Kidney glomerular epithelial cell (primary cell): ENCODE data around the gene NSD2.

Experiments used
- DNase-seq: peaks from one replicate; lab custom pipeline; 2025; lab: John Stamatoyannopoulos, UW

The NSD2 gene

DNA sequence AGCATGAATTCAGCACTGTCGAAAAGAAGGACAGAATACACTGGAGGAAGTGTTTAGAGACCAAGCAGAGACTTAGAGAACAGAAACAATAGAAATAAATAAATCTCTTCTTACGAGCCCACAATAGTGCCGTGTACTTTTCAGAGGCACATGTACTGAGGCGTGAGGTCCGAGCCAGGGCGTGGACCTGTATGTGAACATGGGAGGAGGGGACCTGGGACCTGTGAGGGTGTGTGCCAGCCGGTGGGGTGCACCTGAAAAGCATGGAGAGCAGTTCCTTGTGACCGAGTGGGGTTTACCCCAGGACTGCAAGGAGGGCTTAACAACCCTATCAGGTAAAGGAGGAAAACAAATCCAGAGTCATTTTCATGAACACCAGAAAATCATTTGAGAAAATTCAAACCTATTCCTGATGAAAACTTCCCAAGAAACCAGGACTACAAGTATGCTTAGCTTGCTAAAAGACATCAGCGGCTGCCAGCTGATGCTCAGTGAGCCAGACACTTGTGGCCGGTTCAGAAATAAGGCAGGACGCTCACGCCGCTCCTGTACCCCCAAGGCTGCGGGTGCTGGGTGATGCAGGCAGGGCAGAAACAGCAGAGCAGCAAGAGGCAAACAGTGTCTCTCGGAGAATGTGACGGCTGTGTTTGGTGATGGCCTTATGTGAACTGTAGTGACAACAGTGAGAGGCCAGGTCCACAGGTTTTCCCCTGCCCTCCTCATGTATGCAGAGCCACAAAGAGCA, 100.4 kb downstream of the NSD2 start:
- DNase-seq, result no peak

DNA sequence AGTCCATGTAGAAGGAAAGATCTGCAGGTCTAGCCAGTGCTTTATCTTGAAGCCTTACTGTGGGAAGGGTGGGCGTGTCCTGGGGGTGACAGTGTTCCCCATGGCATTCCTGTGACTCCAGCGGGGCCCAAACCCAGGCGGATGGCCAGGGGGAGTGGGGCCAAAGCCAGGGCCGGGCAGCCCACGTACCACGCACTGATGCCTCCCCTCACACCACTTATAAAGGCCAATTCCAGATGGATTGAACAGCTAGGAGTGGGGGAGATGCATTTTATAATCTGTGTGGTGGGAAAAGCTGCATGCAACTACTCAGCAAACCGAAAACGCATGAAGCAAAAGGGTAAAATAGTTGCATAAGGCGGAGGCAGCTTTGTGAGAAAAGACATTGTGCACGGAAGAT, 101.2 kb downstream of the NSD2 start:
- DNase-seq, result no peak

DNA sequence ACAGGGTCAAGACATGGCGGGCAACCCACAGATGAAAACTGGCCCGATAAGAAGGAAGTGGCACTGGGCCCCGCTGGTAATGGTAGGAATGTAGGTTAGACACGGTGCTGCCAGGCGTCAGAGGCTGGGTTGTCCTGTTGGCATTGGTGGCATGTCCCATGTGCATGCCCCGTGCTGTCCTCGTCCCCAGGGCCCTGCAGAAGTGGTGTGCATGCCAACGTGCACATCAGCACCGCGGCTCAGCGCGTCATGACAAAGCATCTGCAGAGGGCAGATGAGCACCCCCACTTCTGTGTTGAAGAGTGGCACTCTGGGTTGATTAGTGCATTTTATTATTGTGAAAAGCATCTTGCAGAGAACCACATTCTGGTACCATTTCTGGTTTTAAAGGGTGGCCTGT, 102.0 kb downstream of the NSD2 start:
- DNase-seq, result no peak

DNA sequence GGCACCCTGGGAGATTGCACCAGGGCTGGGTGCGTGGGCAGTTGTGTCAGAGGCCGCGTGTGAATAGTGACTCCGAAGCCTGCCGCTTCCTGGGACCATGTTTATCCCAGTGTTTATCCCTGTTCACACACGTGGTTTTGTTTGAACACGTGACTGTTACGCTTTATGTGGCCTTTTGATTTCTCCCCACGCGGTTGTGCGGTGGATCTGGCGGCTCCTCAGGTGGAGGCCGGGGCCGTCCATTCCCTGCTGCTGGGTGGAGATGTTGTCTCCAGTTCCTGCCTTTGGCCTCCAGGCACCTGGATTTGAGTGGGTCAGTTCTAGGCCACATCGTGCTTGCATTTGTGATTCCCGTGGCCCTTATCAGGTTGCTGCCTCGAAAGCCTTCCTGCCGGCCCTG, 102.5 kb downstream of the NSD2 start:
- DNase-seq, result no peak

DNA sequence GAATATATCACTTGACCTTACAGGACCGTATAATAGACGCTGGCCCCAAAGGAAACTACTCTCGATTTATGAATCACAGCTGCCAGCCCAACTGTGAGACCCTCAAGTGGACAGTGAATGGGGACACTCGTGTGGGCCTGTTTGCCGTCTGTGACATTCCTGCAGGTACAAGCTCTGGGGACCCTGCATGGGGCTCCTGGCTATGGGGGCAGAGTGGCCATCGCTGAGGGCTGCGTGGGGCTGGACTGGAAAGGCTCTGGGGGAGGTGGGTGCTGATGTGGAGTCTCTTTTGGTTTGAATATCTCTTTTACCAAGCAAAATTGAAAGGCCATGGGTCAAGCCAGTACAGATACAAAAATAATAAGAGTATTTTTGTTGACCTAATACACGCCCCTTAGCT, 103.6 kb downstream of the NSD2 start:
- DNase-seq, result no peak

DNA sequence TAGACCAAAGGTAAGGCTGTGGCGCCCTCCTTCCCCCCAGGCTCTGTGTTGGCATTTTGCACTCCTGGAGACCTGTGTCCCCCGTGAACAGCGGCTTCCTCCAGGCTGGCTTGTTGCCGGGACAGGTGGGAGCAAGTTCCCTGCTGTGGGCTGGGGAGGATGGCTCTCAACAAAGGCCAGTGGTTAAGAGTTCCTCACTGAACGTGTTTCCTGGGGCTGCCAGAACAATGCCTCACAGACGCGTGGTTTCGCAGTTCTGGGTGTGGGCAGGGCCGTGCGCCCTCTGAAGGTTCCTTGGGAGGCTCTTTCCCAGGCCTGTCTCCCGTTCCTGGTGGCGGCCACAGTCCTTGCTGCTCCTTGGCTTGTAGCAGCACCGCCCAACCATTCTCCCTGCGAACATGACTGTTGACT, 104.2 kb downstream of the NSD2 start:
- no peak for DNase-seq

DNA sequence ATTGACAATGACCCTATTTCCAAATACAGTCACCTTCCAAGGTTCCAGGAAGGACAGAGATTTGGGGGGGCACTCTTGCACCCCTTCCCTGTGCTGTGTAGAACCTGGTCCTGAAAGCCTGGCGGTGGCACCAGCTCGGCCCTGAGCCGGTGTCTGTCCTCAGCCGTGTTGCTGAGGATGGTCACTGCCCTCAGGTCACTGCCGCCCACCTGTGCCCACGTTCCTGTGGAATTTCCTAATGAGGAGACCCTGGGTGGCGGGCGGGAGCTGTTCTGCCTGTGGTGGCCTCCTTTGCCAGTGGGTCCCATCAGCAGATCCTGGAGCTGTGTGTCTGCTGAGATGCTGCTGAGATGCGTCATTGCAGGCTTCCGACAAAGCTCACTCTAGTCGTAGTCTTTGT, 104.7 kb downstream of the NSD2 start:
- DNase-seq, result no peak

DNA sequence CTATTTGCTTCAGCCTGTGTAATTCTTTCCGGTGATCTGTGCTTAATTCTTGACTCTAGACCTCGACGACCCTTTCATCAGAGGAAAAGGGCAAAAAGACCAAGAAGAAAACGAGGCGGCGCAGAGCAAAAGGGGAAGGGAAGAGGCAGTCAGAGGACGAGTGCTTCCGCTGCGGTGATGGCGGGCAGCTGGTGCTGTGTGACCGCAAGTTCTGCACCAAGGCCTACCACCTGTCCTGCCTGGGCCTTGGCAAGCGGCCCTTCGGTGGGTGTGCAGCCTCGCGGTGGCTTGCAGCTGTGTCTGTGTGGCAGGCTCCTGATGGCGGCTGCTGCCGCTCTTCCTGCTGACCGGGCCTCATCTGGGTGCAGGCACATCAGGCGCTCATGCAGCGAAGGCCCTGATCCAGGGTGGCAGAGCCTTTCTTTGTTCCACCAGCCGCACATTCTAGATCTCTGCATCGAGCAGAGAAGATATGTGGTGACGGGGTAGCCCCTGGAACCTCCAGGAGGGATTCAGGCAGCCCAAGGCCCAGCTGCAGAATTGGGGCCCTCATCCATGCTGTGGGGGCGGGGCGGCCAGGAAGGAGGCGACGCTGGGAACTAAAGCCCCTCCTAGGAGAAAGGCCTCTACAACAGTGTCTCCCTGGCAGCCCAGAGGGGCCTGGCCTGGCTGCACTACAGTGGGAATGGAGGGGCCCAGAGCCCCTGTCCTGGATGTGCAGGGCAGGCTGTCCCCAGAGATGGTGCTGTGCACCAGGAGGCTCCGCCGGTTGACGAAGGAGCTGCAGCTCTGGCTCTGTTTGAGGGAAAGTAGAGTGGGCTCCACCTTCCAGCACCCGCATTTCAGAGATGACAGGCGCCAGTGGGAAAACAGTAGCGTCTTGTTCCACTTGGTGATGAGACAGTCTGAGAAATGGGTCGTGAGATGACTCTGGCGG, 105.5 kb downstream of the NSD2 start:
- DNase-seq, result no peak

DNA sequence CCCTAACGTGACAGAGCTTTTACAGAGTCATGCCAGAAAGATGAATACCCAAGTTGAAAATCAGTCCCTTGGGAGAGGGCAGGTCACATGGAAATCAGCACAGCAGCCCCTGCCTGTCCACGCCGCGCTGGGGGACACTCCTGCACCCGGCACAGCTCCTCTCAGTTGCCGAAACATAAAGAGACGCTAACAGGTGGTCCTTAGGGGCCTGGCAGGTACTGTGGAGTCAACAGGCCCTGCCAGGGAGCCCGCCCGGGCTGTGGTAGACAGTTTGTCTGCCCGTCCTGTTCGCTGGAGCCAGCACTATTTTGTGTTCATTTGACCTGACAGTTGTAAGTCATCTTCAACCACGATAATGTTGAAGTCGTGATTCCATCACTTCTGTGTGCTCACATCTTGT, 107.0 kb downstream of the NSD2 start:
- DNase-seq, result no peak

DNA sequence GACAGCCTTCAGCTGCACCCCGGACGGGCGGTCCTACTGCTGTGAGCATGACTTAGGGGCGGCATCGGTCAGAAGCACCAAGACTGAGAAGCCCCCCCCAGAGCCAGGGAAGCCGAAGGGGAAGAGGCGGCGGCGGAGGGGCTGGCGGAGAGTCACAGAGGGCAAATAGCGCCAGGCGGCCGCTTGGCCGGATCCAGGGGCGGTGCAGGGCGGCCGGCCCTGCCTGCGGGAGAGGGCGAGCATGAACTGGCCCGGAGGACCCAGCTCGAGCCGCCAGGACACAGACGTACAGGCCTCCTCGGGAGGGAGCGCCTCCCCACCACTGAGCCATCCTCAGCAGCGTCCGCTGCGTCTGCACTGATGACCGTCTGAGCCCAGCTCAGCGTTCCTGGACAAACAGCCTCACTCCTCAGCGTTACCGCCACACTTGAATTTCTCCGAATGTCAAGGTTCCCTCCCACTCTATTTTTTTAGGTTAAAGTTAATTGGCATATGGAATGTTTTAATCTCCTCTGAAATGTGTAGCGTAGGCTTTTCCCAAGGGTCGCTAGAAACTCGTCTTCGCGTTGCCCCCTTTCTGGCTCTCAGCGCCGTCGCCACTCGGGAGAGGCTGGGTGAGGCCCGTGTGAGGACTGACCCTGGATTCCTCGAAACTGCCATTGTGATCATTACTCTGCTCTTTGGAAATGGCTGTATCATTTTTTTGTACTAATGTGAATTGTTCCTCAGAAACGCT, 107.7 kb downstream of the NSD2 start:
- DNase-seq, result no peak

DNA sequence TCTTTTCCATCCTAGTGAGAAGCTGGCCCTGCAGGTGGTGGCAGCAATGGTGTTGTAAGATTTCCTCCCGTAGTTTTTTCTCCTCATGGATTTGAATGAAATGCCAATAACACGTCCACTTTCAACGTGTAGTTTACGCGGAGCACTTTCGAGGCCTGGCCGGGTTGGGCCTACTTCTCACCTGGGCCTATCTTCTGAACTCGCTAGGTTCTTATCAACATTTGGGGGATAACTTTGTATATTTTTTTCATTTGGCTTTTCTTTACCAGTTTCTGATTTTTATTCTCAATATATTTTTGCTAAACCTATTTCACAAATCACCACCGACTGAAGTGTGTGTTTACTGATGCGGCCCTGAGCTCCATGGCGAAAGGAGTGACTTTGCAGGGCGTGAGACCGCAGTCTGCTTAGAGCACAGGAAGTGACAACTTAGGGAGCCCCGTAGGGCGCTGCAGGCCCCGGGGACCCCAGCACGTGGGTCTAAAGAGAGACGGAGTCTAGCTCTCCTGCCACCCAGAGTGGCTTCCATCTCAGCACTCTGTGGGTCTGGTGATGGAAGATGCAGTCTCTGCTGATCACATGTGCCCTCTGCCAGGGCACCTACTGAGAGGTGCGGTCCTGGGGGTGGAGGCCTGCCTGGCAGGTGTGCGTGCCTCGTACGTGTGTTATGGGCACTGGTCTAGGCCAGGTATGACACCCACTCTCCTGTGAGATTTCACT, 108.4 kb downstream of the NSD2 start:
- DNase-seq, result no peak

DNA sequence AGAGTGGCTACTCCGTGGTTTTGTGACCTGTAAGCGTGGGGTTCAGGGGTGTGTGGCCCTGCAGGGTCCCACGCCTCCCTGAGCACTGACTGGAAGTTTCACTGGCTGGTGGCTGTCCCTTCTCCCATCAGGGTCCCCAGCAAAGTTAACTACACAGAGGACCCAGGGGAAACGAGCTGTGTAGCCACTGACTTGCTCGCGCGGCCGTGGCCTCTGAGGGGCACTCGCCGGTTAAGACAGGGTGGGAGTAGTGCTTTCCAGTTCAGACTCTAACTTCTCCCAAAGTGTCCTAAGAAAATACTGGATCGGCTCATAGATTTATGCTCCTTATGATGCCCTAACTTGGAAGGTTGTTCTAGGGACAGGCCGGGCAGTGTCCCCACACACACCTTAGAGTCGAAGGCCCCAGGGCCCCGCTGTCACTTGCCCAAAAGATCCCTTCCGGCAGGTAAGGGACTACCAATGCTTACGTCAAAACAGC, 109.4 kb downstream of the NSD2 start:
- no peak for DNase-seq

DNA sequence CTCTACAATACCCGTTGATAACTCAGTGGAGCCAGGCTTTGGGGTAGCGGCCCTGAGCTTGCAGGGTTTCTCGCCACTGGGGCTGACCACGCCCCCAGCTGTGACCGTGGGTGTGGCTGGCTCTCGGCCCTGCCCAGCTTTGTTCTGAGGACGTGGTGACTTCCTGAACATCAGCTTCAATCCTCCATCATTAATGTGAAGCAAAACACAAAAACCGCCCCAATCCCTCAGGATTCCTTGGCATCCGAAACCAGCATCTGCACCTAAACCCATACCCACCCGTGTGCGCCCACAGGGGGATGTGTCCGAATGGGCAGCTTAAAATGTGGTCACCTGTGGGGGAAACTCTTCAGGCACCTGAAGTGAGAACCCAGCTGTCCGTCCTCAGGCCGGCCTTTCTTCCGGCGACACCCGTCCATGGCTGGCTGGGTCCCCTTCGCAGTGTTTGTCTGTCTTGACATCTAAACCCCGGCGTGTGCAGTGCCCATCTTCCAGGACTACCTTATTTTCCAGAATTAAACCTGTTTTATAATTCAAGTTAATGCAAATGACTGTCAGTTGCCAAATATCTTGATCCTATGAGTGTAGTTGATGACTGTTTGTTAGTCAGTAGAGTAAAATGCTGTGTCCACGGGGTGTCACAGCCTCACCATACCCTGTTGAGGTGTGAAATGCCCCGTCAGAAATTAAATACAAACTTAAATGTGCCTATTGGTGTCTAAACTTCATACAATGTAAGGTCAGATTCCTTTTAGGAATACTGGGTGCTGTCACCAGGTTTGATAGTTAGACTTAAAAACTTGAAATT, 110.3 kb downstream of the NSD2 start:
- DNase-seq, result no peak

DNA sequence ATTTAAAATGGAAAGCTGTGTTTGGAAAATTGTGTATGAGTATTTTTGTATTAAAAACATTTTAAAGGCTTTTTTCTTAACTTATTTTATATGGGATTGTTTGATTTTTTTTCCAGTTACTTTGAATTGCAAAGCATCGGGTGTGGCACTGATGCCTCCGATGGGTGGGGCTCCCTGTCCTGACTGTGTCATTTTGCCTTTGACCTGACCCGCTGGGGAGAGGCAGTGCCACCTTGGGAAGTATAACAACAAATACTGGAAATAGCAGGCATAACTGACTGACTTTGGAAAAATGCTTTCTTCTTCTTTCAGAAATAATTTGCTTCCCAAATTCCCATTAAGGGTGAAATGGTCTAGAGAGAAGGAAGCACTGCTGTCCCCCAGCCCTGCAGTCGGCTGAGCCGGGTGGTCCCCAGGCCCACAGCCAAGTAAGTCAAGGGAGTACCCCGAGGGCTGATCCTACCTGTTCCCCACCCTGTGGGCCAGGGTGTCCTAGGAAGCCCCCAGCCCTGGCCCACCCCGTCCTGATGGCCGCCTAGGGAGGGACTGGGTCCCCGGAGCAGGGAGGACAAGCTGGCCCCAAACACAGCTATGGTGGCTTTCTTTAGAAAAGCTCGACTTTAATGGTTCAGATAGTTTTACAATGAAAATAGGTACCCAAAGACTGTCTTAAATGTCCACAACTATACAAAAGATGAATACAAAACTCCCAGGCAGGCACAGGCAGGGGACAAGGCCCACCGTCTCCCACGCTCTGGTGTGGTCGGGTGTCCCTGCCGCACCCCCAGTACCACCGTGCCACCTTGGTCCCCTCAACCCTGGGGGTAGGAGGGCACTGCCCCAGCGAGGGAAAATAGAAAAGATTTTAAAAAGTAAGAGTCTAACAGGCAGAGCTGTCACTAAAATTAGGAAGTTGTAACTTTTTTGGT, 111.2 kb downstream of the NSD2 start:
- no peak for DNase-seq

DNA sequence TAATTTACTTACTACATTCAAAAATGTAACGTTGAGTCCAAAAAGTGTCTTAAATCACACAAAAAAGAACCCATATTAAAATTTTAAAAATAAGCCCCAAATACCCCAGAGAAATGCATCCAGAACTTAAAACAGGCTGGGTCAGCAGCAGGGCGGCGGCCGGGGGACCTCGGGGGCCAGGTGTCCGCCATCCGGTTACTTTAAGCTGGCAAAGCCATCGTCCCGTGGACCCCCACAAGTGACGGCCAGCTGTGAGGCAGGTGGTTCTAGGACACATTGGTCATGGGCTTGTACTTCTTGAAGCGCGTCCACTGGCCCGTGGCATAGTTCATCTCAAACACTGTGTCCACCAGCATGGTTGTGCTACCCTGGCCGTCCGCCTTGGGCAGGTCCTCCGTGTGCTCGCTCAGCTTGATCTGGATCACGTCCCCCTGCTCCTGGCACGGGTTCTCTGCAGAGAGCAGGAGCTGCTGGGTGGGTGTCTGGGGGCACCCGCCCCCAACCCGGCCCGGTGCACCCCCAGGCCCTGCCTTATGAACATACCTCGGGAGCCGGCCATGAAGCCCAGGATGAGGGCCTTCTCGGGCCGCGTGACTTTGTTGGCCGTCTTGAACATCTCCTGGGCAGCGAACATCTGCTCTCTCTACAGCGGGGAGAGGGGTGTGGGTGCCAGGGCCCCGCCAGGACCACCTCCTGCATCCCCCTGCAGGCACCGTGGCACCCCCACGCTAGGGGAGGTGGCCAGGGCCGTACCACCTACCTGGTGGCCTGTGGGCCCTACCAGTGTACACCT, 112.1 kb downstream of the NSD2 start:
- no peak for DNase-seq

DNA sequence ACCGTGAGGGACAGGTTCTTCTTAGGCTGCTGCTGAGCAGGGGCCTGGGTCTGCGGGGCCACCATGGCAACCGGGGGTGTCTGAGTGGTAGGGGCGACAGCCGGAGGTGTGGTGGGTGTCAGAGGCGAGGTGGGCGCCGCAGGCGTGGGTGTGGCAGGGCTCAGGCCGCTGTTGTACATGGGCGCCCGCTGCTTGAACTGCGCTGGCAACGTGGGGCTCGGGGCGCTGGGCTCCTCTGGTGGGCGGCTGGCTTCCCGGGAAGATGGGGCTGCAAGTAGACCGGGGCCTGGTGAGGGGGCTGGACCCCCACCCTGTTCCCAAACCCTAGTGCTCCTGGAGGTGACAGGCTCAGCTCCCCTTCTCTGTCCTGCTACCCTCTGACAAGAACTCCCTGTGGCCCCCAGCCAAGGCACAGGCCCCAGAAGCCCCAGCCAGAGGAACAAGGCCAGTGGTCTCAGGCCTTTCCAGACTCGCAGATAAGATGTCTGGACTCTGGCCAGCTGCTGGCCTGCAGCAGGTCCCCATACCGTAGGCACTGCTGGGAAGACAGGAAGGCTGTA, 112.7 kb downstream of the NSD2 start:
- DNase-seq, result no peak

DNA sequence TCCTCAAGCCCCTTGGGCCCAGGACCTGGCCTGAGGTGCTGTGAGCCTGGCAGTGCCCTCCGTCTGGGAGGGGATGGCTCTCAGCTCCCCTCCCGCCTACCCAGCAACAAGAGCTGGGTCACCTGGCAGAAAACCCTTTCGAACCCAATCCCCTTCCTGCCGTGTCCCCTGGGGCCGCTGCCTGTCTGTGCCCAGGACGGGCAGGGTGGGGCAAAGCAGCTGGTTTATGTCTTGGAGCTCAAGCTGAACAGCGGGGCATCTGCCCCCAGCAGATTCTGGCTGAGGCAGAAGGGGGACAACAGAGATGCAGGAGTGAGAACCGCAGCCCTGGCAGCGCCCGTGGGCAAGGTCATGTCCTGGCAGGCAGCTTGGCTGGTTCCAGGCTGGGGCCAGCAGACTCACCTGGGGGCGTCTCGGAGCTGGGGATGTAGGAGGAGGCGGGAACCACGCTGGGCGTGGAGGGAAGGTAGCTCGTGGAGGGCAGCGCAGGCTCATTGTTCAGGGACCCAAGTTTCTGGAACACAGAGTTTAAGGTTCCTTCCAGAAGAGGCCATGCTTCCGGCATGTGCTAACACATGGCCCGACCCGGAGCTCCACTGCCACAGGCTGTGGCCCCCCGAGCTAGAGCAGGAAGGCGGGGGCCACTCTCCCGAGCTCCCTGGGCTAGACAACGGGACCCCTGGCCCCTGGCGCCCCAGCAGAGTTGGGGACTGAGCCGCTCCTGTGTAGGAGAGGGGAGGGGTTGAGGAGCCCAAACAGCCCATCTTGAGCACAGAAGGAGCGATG, 113.4 kb downstream of the NSD2 start:
- DNase-seq, result no peak

DNA sequence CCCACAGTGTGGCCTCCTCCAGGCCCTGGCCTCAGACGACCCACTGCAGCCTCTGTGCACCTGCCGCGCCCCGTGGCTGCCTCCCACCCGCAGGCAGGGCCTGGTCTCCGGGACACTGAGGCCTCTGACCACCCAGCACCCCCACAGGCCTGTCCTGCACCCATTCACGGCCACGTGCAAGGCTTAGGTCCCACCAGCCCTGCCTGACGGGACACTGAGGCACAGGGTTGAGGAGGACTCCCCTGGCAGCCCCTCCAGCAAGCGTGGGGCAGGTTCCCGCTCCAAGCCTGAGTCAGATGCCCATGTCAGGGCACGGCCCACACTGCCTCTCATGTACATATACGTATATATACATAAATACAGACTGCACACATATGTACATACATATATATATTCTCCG, 114.1 kb downstream of the NSD2 start:
- DNase-seq, result no peak
